Choroid plexus epithelial cell (primary cell): Measurements from ENCODE around the gene CLNK.

Experiments used
- DNase-seq: peaks from one replicate; pipeline ENCODE4 v3.0.0-alpha.2; 2010; ENCODE audit warnings: low read depth
- H3K4me3 ChIP-seq: 2 replicates; pipeline ENCODE4 v1.5.1; 2011; ENCODE audit warnings: low read depth, mild to moderate bottlenecking, control low read depth, low read length, moderate library complexity
- TF ChIP-seq, protein P1 (sequence below): conservative IDR thresholded peaks from 2 replicates; pipeline ENCODE4 v1.5.1; 2011; ENCODE audit warnings: low read depth, mild to moderate bottlenecking, control low read depth, inconsistent platforms, low read length, moderate library complexity

Gene CLNK

DNA sequence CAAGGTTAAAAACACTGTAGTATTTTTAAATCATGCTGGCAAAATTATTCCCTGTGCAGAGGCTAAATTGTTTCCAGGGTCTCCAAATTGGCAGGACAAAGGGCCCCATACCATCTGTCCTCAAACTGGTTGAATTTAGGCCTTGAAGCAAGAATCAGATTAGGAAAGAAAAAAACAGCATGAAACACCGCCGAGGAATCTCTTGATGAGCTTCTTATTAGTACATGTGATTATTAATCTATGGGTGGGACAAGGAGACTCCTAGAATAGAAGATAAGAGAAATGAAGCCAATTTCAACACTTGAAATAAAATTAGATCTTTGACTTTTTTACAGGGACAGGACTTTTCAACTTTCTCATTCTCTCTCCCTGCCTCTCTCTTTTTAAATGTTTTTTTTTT lies 7.1 kb upstream of the CLNK start:
- DNase-seq: no peak
- H3K4me3 ChIP-seq: no peak overlapping the region
- TF ChIP-seq, protein P1, sequence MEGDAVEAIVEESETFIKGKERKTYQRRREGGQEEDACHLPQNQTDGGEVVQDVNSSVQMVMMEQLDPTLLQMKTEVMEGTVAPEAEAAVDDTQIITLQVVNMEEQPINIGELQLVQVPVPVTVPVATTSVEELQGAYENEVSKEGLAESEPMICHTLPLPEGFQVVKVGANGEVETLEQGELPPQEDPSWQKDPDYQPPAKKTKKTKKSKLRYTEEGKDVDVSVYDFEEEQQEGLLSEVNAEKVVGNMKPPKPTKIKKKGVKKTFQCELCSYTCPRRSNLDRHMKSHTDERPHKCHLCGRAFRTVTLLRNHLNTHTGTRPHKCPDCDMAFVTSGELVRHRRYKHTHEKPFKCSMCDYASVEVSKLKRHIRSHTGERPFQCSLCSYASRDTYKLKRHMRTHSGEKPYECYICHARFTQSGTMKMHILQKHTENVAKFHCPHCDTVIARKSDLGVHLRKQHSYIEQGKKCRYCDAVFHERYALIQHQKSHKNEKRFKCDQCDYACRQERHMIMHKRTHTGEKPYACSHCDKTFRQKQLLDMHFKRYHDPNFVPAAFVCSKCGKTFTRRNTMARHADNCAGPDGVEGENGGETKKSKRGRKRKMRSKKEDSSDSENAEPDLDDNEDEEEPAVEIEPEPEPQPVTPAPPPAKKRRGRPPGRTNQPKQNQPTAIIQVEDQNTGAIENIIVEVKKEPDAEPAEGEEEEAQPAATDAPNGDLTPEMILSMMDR: no peak

DNA sequence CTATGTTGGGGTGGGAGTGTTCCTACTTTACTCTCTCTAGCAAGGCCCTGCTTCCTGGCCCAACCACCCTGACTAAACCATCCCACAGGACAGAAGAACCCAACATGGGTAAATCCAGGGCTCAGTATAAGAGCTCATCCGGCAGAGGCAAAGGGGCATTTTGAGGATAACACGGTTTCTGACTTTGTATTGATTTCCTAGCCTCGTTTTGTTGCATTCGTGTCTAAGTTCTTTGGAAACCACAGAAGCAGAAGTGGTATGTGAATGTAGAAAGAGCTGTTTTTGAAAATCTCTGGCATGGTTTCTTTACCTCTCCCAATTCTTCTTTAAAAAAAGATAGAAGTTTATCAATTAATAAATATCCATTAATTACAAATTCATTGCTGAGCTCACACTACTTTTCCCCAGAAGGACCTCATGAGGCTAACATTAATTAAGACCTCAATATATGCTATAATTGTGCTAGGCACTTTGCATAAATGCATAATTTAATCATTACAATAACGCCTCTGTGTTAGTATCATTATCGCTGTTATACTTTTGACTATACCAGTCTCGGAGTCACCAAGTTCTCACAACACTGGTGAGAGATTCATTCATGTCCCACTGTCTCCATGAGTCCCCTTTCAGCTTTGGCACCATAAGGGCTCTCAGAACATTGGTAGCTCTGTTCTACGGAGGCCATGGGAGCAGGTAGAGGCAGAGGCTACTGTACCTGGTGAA lies 5.8 kb upstream of the CLNK start:
- TF ChIP-seq, protein P1: no peak
- H3K4me3 ChIP-seq: no peak overlapping the region
- DNase-seq: no peak

DNA sequence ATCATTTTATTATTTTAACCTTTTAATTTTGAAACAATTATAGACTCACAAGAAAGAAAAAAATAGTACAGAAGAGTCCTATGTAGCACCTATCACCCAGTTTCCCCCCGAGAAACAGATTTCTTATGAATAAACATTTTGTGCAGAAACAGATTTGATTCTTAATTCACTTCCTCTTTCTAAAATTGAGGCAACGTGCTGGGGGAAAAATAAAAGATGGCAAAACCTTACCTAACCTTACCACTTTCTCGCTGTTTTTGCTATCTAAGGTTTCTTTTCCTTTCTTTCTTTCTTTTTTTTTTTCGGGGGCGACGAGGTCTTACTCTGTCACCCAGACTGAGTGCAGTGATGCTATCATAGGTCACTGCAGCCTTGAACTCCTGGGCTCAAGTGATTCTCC lies 4.3 kb upstream of the CLNK start:
- TF ChIP-seq, protein P1: no peak
- no peak overlapping the region for H3K4me3 ChIP-seq
- DNase-seq: no peak

DNA sequence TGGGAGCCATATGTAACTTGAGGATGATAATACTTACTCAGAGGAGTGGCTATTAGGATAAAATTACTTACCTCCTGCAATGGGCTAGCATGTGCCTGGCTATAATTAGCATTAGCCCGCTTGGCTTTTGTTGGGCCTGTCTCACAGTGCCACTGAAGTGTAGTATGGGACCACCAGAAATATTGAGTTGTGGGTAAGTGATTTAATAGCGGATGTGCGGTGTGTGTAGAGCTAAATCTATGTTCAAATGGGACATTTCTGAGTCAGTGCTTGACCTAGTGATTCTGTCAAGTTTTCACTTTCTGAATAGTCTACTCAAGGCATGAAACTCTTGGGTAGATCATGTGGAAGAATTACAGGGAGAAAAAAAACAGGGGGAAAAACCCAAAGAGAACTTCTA lies 3.5 kb upstream of the CLNK start:
- no peak for DNase-seq
- TF ChIP-seq, protein P1: no peak
- H3K4me3 ChIP-seq: no peak overlapping the region

DNA sequence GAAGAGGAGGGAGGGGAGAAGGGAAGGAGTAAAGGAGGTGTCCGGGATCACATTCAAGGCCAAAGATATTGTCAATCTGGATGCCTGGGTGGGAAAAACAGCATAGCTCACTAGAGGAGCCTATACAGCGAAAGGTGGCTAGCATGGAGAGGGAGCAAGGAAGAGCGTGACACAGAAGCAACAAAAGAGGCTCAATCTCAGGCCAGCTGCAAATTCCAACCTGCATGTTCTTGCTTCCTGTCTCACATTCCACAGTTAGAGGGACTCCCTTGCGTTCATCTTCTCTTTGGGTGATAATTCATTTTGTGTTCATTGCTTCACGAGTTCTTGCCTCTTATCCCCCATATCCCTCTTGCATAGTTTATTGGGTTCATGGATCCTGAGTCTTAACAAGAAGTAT lies 3.0 kb upstream of the CLNK start:
- no peak overlapping the region for H3K4me3 ChIP-seq
- no peak for DNase-seq
- TF ChIP-seq, protein P1: no peak

DNA sequence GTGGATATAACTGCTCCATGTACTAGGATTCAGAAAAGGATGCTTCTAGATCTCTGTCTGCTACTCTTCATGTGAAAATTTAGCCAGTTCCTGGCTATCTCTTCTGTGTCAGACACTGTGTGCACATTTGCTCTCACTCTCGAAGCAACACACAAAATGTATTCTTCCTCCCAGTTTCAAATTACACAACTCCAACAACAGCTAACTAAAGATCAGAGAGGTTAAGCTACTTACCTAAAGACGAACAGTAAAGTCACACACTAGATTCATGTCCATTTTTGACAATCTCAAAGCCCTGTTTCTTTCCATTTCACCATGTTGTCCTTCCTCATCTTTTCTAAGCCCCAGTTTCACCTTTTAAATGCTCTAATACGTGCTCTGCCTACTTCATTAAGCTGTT lies 2.2 kb downstream of the CLNK start:
- DNase-seq: no peak
- TF ChIP-seq, protein P1: no peak
- no peak overlapping the region for H3K4me3 ChIP-seq

DNA sequence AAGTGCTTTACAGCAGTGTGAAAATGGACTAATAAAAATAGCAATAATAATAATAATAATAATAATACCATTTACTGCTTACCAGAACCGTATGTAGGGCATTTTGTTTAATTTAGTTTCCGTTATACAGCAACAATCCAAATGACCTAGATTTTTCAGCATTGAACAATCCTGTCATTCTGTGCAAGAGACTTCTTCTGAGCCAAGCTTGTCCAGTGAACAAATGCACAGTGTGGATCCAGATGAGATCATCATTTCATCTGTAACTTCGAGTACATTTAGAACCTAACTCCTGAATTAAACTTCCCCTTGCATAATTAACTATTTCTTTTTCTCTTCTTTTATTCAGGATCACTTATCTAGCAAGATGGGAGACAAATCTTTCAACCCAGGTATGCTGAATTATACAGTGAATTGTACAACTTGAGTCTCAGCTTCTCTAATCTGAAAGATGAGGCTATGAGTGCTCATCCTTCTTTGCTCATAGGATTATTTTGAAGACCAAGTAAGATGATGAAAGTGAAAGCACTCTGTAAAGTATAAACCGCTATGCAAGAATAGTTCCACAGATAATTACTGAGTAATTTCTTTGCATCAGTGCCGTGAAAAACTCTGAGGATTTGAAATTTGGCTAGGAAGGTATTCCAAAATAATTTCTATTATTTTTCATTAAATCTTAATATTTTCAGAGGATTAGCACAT lies 6.6 kb downstream of the CLNK start:
- H3K4me3 ChIP-seq: no peak overlapping the region
- DNase-seq: no peak
- TF ChIP-seq, protein P1: no peak
